GOT3 (cell line): ENCODE results near the gene BMP4.

Experiments used
- DNase-seq: peaks from one replicate; lab custom pipeline; 2025; ENCODE audit warnings: mixed read lengths; lab: John Stamatoyannopoulos, UW

The BMP4 gene

DNA sequence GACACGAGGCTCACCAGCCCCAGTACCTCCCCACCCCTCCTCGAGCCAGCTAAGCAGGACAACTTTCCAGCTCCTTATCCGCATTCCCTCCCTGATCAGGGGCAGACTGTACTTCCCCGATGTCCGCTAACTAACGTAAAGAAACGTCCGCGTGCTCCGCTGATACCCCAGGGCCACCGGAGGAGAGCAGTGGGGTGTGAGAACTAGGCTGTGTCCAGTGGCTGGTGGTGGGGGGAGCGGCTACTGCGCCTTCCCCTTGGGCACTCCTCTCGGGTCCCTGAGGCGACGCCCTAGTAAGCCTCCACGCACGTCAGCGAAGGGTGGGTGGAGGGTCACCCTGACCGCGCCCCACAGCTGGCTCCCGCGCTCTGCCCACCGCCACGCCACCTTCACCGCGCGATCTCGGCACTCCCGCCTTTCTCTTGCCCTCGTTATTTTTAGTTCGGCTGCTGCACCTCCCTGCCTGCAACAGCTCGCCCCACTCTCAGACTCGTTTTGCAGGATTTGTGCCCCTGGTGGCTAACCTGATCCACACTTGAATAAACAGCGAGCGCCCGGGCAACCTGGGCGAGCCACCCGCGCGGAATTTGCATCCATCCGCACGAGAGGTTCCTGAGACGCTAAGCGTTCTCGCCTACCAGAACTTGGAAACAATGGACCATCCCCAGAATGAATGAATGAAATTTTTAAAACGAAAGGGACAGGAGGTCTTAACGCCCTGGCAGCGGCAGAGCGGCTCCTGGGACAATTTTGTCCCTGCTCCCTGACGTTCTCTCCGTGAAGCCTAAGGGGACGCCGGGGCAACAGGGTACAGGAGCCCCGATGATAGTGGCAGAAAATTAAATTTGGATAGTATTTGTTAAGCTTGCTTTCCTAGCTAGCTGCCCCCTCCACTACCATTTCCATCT is 6.9 kb upstream of the BMP4 start:
- no peak for DNase-seq

DNA sequence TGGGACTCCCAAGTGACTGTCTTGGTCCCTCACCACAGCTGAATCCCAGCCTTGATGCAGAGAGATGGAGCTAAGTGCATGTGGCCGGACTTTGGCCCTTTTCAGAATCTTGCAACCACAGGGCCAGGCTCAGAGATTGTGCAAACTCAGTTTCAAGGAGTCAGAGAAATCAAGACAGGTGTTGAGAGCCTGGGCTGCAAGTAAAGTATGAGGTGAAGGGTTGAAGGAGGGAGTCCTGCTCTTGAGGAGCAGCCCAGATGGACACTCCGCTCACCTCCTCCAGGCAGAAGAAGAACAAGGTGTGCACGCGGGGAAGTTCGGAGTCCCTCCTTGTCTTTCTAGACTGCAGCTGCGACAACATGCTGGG is 6.3 kb upstream of the BMP4 start:
- DNase-seq, result no peak

DNA sequence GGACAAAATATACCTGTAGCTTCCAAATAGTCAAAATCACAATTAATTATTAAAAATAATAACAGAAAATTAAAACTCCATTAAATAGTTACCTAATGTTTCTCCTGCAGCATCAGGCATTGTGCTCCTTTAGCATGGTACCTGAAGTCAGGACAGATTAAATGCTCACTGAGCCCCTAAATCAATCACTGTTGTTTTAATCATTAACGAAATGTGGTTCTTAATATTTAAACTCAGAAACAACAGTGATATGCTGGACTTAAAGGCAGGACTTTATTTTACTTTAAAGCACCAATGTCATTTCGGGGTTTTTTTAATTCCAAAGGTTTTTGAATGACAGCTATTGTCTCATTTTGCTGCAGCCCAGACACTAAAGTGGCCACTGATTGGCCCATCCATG is 2.0 kb upstream of the BMP4 start:
- DNase-seq, result no peak

DNA sequence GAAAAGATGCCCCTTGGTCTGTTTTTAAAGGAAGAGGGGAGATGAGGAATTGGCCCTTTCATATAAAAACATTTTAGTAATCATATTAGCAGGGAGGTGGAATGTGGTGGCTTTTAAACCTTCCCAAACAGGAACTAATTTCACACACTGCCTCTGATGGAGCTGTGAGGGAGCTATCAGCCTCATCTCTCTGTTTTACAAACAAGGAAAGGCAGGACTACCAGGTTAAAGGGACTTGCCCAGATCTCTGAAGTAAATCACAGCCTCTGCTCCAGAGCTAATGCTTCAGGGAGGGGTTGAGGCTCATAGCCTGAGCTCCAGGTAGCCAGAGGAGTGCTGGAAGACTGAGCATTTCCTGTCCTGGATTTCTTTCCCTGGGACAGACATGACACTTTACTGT is 1.1 kb upstream of the BMP4 start:
- DNase-seq, result no peak

DNA sequence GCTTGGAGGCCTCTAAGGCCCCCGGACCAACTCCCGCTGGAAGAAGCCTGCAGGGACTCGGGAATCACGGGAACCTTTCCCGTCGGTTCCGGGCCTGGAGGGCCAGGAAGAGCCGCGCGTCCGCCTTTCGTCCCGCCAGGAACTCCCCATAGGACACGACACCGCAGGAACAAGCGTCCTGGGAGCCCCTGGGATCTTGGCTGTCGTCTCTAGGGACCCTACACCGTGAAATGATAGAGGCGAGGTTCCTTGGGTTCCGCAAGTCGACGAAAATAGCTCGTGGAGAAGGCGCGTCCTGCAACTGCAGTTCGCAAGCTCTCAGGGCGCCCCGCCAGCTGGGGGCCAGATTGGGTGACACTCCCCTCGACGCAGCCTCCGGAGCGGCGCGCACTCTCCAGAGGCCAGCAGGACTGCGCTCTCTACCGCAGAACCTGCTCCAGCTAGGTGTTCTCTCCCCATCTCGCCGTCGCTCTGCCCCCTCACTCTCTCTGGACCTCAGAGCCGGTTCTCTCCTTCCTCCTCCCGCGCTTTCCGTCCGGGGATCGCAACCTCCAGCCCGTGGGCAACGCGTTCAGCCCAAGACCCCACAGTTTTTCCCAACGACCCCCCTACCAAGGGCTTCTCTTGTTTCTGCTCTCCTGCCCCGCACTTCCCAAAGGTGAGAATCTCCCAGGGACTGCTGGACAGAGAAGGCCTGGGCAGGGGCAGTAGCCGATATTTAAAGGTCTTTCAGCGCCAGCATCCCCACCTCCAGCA is 776 bp downstream of the BMP4 start:
- DNase-seq, result no peak

DNA sequence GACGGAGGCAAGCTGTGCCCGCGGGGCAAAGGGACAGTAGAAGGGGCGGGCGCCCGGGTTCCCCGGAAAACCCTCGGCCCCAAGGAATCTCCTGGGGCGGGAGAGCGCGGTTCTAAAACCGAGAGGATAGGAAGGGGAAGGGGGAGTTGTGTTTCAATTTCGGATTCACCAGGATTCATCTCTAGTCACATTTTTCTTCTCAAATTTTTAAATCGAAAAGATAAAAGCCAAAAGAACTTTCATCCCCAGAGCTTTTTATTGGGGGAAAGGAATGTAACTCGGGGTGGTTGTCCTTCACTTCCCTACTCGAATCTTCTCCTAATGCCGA is 1.4 kb downstream of the BMP4 start:
- no peak for DNase-seq

DNA sequence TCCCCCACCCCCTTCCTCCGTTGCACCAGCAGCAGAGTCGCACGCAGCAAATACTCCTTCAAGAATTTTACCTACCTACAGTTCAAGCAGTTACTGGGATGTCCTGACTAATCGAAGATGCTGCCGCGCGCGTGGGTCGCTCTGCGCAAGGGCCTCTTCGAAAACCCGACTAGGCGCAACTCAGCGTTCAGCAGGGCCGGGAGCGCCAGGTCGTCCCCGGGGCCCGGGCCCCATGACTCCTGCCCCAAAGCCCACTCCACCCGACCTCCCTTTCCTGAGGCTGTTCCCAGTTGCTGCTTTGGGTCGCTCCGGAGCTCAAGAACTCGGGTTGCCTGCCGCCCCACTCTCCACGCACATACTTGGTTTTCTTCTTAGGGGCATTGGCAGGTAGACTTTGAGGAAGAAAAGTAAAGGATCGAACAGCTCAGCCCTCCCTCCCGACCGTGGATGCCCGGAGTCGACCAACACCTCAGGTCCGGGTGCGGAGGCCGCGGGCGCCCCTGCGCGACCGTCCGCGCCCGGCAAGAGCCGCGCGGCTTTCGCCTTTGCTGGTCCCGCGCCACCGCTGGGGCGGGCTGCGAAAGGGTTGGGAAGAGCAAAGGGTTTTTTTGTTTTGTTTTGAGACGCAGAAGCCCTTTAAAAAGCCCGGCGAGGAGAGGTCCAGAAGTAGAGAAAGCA is 1.9 kb downstream of the BMP4 start:
- DNase-seq, result no peak

DNA sequence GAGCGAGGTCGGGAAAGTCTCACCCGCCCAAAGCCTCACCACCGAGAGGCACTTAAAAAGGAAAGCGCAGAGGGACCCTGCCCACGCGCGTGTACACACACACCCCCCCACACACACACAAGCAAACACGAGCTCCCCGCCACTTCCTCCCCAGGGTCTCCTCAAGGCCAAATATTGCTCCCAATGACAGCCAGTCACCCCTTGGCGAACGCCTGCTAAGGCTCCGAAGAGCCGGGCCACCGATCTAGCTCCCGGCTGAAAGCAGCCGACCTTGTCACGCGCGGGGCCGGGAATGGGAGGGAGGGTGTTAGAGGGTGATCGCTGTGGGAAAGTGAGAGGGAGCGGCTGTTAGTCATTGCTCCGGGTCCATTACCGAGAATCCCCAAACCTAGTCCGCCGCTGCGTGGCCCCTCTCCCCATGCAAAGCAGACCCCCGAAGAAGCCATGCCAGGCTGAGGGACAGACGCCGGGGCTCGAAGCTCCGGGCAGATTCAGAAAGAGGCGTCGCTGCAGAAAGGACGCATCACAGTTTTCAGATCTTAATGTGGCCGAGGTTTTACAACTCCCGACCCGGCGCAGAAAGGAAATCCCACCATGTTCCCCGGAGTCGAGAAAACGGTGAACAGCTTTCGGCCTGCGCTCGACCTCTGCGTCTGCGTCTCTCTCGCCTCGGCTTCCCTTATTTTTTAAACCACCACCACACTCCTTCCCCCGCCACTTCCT is 2.6 kb downstream of the BMP4 start:
- no peak for DNase-seq

DNA sequence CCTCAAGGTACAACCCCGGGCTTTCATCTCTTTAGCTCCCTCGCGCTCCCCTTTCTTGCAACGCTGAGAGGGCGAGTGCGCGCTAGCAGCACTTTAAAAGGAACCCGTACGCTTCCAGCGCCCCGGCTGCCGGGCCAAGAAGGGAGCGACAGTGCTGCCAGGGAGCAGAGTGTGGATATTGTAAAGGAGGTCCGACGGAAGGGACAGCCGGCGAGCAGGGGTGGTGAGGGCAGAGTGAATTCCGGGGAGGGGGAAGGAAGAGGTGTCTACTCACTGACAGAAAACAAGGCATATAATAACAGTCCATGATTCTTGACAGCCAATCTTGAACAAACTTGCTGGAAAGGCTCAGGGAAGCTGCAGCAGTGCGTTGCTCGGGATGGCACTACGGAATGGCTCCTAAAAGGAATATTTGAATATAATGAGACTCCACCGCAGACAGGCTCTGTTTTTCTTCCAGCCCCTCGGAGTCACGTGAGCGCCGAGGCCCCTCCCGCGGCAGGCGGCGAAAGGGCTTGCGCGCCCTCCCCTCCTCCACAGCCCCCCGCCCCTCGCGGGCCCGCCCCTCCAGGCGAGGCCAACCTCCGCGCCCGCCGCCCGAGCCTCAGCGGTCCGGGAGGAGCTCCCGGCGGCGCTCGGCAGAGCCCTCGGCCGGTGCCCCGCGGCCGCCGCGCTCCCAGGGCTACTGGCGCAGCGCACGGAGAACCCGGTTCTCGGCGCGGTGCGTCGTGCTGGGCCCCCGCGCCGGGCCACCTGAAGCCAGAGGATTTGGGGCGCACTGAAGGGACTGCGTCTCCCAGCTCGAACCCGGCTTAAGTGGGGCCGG is 3.4 kb downstream of the BMP4 start:
- DNase-seq, result no peak

DNA sequence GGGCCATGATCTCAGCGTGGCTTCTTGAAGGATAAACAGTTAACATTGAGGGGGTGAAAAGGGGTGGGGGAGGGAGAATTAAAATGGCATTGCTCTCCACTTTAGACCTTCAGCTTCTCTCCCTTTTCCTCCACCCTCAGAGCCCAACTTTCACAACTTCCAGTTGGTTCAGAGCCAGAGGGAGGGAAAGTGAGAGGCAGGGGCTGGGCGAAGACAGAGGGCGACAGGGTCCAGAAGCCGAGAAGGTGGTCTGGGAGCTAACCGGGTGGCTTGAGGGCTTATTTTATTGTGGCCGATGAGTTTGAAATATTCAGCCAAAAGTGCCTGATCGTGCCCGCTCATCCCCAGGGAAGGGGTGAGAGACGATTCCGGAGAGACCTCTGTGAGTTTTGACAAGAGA is 4.1 kb downstream of the BMP4 start:
- DNase-seq, result no peak

DNA sequence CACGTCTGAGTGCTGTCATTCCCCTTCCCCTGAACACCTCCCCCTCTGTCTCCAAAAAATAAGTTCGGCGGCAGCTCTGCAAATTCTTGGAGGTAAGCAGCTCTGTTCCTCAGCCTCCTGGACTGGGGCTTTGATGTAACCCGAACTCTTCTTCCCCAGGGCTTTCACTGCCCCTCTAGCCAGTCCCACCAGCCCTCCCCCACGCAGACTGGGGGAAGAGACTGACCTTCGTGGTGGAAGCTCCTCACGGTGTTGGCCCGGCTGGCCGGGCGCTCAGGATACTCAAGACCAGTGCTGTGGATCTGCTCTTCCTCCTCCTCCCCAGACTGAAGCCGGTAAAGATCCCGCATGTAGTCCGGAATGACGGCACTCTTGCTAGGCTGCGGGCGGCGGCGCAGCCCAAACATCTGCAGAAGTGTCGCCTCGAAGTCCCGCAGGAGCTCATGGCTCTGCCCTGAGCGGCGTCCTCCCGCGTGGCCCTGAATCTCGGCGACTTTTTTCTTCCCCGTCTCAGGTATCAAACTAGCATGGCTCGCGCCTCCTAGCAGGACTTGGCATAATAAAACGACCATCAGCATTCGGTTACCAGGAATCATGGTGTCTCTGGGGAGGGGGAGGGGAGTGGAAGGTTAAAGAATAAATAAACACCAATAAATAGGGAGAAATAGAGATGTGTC is 4.9 kb downstream of the BMP4 start:
- DNase-seq, result no peak

DNA sequence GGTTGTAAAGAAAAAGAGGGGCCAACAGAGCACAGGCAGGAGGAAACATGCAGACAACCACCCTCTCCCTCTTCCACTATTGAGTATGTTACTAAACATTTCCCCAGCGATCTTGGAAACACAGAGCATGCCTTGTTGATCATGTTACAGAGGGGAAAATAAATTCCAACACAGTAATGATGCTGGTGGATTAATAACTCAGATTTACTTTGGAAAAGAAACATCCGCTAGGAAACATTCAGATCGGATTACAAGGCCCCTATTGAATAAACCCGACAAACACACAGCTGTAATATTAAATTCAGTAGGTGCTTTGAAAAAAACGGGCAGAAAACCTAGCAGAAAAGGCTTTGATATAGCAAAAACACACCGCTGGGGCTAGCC is 5.4 kb downstream of the BMP4 start:
- no peak for DNase-seq

DNA sequence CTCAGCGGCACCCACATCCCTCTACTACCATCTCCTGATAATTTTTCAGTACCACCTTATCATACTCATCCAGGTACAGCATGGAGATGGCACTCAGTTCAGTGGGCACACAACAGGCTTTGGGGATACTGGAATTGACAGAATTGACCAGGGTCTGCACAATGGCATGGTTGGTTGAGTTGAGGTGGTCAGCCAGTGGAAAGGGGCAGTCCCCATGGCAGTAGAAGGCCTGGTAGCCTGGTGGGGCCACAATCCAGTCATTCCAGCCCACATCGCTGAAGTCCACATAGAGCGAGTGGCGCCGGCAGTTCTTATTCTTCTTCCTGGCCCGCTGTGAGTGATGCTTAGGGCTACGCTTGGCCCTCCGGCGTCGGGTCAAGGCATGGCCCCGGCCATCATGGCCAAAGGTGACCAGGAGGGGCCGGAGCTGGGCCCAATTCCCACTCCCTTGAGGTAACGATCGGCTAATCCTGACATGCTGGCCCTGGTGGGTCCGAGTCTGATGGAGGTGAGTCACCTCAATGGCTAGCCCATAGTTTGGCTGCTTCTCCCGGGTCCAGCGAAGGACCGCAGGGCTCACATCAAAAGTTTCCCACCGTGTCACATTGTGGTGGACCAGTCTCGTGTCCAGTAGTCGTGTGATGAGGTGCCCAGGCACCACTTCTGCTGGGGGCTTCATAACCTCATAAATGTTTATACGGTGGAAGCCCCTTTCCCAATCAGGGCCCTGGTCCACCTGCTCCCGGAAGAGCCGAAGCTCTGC is 6.4 kb downstream of the BMP4 start:
- no peak for DNase-seq

DNA sequence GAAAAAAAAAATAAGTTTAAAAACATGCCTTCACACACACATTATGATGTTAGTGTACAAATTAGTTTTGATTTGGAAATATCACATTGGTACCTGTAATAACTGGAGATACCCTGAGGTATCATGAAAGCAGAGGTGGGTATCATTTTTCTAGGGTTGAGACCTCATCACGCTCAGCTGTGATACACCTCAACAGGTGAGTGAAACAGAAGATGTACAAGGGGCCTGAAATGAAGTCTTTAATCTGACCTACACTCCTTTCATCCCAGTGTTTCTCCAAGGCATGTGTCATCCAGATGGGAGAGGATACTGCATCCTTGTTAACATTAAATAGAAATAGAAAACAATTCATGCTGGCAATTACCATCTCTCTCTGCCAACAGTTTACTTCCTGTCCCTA is 7.4 kb downstream of the BMP4 start:
- DNase-seq, result no peak

DNA sequence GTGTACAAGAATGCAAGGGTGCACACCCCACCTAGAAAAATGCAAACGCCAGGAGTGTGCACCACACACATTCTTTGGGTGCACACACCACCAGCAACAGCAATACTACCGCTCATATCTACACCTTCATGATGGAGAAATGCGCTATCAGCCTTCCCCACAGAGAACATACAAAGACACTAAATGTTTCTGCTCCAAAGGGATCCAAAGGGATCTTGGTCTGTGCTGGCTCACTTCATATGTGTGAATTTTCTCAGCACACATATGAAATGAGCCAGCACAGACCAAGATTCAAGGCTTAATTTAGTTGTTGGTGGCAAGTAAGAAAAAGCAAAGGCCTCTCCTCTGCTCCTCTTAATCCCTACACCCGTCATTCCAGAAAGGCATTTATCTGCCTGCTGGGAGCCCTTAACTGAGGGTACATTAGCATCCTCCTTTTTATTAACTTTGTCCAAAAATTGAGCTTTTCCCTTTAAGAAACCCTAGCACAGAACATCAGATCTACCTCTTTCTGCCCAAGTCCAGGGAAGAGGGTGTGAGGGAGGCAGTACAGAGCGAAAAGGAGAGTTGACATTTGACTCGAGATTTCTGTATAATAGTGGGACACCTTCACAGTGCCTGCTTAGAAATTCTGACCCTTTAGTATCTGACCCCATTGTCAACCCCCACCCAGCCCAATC is 8.3 kb downstream of the BMP4 start:
- DNase-seq, result no peak

DNA sequence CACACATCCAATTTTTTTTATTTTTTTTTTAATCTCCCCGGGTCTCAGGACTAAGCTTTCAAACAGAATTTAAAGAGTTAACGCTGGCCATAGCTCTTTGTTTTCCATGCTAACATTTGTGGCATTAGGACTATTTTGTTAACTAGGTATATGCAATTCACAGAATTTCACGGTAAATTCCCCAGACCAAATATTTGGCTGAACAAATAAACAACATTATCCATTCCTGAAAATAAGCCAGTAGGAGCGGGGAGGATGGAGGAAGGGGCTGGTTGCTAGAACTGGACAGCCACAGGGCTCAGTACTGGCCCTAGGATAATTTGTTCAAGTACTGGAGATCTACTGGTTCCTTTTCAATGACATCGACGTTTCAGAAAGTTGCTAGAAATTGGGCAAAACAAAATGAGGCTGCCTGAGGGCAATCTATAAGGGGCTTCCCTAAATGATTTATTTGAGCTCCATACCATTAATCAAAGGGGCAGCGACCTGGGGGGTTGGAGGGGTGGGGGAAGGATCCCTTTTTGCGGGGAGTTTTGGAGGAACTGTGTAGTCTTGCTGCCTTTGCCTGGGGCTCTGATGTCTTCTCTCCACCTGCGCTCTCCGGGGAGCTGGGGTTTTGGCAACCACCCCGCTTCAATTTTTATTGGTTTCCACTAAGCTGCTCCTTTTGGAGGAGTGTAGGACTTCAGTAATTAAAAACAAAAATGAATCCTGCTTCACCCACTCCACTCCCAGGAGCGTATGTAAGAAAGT is 9.0 kb downstream of the BMP4 start:
- no peak for DNase-seq

DNA sequence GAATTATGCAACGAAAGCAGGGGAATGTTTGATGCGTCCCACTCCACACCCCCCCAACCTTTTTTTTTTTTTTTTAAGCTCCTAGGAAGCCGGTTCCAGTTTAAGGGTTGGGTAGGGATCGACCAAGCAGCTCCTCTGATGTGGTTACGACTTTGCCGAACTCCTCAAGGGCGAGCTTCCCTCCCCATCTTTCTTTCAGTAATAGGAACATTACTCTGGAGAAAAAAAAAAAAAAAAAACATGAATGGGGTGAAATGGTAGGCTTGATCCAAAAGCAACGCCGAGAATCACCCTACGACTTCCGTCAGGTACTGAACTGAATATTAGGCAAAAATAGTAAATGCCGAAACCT is 9.6 kb downstream of the BMP4 start:
- no peak for DNase-seq

DNA sequence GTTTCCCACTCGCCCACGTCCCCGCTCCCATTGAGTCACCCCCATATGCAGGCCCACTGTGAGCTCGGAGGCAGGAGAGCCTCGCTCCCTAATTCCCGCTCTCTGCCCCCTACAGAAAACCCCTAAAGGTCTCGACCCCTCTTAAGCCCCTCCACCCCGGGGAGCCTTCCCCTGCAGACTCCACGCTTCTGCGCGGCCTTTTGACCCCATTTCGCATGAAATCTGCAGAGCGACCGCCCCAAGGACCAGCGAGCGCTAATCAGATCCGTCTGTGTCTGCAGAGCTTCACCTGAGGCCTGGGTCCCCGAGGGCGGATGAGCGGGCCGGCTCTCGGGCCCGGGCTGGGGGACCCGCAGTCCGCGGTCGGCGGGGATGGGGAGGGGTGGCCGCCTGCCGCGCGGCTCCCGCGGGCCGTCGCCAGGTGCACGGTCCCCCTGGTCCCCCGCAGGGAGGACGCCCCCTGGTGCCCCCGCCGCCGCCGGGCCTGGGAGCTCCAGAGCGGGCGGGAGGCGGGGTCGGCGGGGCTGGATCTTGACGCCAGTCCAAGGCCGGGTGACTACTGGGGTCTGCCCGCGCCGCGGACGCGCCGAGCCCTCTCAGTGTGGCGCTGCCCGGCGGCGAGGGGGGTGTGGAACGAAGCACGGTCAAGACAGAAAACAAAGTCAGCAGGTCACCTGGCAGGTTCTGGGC is 10.1 kb downstream of the BMP4 start:
- DNase-seq, result no peak

DNA sequence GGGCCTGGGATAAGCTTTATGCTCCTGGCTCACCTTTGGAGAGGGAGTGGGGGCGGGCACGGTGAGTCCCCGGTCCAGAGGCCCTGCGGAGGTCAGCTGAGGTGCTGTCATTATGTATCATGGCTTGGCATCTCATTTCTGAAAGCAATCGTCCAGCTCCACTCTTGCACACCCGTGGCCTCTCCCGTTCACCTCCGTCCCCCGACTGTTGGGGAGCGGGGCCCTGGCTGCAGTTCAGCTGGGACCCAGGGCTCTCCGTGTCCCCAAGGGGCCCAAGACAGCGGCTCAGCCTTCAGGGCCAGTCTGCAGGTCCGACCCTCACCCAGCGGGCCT is 10.6 kb downstream of the BMP4 start:
- no peak for DNase-seq
